8988T (cell line): ENCODE data around the gene PTPN6.
A peak's percentile ranks its signal among the peaks of the same experiment; 100 is the strongest.

ENCODE experiments used
- DNase-seq: peaks from one replicate; pipeline ENCODE4 v3.0.0; 2011

The PTPN6 gene

DNA sequence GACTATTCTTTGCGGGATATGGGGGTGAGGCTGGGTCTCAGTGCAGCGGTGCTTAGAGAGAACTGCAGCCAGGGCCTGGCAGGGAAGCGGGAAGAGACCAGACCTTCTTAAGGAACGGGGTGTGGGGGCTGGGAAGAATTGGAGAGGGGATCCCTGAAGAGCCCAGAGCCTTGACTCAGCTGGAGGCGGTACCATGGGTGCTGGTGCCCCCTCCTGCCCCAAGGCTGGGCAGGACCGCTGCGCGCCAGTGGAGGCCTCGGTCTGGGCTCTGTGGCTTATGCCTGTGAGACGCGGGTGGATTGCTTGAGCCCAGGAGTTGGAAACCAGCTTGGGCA is 8.9 kb upstream of the PTPN6 start:
- DNase-seq = no peak

DNA sequence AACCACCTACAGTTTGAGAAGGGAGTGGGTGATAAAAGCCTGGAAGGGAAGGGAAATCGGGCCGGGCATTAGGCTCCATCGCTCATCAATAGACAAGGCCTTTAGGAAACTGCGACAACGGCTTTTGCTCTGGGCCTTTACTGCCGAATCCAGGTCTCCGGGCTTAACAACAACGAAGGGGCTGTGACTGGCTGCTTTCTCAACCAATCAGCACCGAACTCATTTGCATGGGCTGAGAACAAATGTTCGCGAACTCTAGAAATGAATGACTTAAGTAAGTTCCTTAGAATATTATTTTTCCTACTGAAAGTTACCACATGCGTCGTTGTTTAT is 7.8 kb upstream of the PTPN6 start:
- DNase-seq = peak; percentile 78

DNA sequence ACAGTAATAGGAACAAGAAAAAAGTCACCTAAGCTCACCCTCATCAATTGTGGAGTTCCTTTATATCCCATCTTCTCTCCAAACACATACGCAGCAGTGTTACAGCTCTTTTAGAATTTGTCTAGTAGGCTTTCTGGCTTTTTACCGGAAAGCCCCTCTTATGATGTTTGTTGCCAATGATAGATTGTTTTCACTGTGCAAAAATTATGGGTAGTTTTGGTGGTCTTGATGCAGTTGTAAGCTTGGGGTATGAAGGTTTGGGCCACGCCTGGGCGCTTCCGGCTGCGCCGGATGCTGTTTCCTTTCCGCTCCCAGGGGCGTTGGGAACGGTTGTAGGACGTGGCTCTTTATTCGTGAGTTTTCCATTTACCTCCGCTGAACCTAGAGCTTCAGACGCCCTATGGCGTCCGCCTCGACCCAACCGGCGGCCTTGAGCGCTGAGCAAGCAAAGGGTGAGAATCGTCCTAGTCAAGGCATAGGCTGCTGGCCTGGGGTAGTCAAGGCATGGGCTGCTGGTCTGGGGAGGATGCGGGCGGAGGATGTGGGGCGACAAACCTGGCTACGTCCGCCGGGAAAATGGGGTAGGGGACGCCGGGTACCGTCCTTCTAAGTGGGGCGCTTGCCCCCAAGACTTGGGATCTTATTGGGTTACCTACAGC is 7.3 kb upstream of the PTPN6 start, which contains the start of the genes C12orf57 and RNU7-1:
Gene C12orf57, plus strand, starts transcription at position 301 of the 659 bp plus-strand sequence. Its CDS starts 100 bp downstream, at position 401.
Gene RNU7-1, plus strand, starts transcription at position 95 of the 659 bp plus-strand sequence.
- no peak for DNase-seq

DNA sequence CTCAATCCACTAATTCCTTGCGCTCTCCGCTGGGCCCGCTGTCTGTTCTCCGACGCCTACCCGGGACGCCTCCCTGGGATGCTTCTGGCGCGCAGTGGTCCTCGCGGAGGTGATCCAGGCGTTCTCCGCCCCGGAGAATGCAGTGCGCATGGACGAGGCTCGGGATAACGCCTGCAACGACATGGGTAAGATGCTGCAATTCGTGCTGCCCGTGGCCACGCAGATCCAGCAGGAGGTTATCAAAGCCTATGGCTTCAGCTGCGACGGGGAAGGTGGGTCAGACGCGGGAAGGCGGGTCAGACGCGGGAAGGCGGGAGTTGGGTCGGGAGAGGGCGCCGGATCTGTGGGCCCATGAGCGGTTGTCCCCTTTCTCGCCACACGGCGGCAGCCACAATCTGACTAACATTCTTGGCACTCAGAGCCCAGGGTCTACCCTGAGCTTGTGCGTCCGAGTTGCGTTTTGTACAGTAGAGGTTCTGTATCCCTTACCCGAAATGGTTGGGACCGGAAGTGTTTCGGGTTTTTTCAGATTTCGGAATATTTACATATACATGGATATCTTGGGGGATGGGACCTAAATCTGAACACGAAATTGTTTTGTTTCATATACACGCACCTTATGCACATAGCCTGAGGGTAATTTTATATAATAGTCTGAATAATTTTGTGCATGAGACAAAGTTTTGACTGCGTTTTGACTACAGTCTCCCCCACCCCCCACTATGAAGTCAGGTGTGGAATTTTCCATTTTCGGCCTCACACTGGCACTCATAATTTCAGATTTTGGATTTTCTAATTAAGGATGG is 6.6 kb upstream of the PTPN6 start:
- DNase-seq = no peak

DNA sequence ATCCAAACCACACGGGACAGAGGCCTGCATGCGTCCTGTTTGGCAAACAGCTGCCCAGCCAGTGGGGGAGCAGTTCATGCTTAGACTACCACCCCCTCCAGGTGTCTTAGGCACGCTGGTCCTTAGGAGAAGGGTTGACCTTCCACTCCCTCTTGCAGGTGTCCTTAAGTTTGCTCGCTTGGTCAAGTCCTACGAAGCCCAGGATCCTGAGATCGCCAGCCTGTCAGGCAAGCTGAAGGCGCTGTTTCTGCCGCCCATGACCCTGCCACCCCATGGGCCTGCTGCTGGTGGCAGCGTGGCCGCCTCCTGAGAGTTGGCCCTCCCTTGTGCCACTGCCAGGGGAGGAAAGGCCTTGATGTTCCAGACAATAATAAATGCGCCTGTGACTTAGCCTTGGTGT is 5.5 kb upstream of the PTPN6 start:
- DNase-seq = no peak

DNA sequence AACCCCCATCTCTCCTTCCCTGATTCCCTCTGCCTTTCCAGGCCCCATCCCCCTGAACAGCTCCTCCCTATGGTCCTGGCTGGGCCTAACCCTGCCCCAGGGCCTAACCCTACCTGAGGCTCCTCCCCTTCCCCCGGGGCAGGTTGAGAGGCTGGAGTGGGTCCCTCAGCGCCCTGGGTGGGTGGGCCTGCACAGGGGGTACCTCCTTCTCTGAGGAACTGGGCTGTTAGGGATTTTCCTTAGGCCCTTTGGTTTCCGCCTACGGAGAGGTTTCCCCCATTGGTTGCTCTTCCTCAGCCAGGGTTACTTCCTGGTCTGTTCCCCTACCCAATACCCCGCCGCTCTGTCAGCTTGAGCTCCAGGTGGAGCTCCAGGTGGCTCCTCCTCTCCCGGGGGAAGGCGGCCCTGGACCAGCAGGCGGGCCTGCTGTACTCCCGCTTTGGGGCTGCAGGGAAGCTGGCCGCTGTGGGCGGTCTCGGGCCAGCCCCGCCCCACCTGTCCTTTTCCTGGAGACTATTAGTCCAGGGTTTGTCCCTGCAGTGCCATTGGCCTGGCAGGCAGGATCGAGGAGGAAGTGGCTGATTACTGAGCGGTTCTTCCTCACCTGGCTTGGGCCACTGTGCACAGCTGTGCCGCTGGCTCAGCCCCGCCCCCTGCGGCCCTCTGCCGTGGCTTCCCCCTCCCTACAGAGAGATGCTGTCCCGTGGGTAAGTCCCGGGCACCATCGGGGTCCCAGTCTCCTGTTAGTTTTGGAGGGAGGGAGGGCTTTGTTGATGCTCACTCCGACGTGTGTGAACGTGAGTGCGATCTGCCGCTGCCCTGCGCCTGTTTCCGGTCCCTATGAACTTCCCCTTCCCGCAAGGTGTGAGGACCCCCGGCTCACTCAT is 4.9 kb upstream of the PTPN6 start:
- peak; percentile 73 for DNase-seq

DNA sequence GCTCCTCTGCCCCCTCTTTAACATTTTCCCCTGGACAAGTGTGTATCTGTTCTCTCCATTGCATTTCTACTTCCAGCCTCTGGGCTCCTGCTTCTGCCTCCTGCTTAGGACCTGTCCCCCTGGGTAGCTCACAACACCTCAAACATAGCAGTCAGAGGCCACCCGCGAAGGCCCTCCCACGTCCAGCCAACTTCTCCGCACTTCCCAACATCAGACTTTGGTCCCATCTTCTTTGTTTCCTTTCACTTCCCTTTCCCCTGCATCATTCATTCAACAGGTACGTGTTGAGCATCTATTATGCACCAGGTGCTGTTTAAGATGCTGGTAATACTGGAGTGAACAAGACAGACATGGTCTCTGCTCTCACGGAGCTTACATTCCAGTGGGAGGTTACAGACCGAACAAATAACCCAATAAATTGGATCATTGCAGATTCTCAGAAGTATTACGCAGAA is 4.2 kb upstream of the PTPN6 start:
- no peak for DNase-seq

DNA sequence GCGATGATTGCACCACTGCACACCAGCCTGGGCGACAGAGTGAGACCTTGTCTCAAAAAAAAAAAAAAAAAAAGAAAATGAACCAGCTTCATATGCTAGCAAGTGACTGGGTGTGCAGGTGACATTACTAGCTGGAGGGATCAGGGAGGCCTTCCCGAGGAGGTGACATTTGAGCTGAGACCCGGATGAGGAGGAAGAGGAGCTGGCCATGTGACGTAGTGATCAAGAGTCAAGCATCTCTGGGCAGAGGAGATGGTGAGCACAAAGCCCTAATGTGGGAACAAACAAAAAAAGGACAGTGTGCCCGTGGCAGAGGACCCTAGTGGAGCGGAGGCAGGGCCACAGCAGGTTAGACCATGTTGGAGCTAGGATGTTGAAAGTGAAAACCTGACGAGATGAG is 3.5 kb upstream of the PTPN6 start:
- DNase-seq = no peak

DNA sequence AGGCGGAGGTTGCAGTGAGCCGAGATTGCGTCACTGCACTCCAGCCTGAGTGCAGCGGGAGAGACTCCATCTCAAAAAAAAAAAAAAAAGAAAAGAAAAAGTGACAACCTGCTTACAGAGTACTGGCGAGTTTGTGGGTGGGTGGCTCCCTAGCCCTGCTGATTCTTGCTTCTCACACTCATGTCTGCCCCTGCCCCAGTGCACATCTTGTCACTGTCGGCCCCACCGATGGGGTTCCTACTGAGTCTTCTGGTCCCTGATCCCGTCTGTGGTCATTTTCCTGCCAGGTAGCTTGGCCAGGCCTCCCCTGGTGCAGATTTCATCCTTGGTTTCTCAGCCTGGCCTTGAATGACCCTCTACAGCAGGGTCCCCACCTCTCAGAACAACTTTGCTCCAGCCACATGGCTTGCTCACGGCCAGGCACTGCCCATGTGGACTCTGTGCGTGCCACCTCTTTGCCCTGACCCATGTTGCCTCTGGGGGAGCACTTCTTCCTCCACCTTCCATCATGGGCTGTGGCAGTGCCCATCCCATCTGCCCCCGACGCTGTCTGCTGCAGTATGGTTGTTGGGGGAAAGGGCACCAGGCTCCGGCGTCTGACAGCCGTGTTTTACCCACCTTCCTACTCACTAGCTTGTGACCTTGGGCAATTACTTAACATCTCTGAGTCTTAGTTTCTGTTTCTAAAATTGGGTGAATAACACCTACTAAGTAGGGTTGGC is 2.1 kb upstream of the PTPN6 start:
- DNase-seq = no peak

DNA sequence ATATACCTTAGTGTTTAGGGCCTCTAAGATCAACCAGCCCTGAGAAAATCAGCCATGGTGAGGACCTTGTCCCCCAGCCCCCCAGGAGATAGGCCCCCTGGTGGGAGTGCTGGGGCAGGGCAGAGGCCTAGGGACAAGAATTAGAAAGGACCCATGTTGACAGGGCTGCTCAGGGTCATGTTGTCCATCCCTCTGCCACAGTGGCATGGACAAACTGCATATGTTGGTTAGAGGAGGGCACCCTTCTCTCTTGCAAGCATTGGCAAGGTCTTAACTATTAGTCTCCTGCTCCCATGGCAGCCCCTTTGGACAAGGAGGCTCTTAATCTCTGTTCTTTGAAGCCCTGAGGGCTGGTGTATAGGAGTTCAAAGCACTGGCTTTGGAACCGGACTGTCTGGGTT is 755 bp upstream of the PTPN6 start:
- DNase-seq = no peak

DNA sequence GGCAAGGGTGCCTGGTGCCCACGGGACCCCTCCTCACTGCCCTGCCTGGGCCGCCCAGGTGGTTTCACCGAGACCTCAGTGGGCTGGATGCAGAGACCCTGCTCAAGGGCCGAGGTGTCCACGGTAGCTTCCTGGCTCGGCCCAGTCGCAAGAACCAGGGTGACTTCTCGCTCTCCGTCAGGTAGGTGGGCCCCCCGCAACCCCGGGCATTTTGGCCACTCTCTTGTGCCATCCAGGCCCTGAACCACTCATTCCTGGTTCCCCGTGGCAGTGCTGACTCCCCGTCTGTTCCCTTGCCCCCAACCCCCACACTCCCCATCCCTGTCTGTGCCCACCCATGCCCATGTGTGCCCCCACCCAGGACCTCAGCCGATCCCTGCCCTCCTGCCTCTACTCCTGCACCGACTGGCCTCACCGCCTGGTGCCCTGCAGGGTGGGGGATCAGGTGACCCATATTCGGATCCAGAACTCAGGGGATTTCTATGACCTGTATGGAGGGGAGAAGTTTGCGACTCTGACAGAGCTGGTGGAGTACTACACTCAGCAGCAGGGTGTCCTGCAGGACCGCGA is 480 bp downstream of the PTPN6 start:
- no peak for DNase-seq

DNA sequence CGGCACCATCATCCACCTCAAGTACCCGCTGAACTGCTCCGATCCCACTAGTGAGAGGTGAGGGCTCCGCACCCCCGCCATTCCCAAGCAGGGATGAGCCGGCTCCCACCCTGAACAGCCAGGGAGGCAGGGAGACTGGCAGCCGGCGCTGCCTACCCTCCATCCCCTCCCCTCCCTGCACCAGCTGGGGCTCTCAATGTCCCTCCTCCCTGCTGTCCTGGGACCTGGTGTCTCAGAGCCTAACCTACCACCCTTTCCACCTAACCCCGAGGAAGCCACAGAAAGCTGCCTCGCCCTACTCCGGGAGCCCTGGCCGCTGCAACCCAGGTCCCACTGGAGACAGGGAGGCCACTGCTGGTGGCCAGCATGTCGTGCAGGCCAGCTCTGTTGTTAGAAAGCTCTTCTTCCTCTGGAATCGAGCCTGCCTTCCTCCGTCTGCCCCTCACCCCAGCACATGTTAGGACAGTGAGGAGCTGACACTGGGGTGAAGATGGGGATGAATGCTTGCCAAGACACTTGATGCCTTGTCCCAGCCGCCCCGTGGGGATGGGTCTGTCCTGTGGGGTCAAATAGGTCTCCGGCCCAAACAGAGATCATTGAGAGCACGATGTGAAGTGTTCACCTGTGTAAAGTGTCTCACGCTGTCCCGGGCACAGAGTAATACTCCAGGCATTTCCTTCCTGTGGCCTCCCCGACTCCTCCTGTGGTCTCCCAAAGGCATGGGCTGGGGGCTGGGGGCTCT is 1.1 kb downstream of the PTPN6 start:
- DNase-seq = no peak

DNA sequence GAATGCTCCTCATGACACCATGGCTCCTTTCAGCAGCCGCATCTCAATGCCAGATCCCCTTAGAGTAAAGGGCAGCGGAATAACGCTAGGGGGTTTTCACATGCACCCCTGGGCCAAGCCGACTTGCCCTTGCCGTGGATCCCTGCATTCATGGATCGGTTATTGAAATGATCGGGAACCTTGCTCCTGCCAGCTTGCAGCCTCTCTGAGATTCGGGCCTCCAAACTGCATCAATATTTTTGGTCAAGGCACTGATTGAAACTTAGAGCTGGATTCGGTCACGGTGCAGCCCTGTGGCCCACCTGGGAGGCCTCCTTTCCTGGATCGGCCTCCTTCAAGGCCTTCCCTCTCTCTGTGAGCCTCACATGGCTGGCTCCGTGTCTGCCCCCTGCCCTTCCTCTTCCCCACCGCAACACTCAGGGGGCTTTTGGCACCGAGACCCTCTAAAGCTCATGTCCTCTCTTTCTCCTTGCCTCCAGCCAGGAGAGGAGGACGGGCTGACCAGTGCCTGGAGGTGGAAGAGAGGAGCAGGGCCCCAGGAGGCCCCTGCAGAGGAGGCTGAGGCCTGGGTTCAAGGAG is 1.8 kb downstream of the PTPN6 start:
- no peak for DNase-seq

DNA sequence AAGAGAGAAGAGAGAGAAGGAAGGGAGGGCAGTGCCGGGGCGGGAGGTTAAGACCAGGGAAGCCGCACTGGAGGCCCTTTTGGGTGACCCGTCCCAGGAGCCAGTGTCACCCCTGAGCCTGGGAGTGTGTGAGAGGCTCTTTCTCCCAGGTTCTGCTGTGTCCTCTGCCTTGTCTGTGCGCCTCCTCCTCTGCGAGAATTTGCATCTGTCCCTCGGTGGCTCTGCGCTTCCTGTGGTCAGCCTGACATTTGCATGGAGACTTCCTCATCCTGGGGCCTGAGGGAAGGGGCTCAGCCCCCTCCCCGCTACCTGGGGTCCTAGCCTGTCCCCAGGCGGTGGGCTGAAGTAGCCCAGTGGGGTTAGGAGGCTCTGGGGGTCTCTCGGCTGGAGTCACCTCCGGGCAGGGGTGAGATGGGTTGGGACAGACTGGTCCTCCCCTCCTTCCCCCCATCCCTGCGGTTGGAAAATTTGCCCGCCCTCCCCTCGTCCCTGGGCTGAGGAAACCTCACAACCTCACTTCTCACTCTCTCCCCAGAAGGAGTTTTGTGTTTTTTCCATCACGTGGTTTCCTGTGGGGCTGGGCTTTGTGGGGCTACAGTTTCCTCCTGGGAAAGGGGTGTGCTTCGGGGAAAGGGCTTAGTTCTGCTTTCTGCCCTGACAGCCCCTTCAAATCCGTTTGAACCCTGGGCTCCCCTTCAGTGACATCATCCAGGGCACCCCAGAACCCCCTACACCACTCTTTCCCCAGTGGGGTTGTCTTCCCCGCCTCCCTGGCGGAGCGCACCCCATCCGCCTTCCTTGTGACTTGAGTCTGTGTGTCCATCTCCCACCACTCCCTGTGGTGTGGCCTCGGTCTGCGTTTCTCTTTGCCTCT is 2.5 kb downstream of the PTPN6 start:
- no peak for DNase-seq

DNA sequence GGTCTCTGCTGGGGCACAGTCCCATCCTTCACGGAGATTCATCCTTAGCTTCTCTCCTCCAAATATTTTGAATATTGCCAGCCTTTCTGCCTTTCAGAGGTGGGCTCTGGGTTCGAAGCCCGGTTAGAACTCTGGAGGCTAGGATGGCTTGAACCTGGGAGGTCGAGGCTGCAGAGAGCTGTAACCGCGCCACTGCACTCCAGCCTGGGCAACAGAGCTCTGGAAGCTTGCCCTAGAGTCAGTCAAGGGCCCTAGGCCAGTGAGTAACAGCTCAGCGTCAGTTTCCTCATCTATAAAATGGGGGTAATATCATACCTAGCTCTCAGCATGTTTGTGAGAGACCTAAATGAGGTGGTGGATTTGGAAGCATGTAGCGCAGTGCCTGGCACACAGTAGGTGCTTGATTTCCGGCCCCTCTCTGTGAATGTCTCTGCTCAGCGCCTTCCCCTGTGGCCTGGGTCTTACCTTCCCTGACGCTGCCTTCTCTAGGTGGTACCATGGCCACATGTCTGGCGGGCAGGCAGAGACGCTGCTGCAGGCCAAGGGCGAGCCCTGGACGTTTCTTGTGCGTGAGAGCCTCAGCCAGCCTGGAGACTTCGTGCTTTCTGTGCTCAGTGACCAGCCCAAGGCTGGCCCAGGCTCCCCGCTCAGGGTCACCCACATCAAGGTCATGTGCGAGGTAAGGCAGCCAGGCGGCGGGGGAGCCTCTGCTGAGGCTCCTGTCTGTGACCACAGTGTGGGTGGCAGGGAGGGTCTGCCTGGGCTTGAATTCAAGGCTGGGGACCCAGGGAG is 3.4 kb downstream of the PTPN6 start:
- DNase-seq = no peak

DNA sequence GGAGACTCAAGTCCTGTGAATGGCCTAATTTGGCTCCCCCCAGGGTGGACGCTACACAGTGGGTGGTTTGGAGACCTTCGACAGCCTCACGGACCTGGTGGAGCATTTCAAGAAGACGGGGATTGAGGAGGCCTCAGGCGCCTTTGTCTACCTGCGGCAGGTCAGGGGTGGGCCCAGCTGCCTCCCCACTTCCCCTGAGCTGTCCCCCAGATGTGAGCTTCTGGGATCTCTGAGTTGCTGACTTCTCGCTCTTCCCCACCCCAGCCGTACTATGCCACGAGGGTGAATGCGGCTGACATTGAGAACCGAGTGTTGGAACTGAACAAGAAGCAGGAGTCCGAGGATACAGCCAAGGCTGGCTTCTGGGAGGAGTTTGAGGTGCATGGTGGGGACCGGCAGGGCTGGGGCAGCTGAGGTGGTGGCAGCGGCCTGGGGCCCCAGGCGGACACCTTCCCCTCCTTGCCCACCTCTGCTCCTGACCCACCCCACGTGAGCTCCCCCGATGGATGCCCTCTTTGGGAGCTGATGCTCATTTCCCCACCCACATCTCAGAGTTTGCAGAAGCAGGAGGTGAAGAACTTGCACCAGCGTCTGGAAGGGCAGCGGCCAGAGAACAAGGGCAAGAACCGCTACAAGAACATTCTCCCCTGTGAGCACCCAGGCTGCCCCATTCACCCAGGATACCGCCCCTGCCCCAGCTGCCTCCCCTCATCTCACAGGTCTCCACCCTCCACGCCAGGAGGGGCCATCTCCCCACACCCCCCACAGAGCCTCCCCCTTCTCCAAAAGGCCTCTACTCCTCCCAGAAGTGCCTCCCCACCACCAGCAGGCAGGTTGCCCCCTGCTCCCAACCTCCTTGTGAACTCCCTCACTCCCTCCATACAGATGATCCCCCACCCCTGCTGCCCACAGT is 4.2 kb downstream of the PTPN6 start:
- DNase-seq = no peak

DNA sequence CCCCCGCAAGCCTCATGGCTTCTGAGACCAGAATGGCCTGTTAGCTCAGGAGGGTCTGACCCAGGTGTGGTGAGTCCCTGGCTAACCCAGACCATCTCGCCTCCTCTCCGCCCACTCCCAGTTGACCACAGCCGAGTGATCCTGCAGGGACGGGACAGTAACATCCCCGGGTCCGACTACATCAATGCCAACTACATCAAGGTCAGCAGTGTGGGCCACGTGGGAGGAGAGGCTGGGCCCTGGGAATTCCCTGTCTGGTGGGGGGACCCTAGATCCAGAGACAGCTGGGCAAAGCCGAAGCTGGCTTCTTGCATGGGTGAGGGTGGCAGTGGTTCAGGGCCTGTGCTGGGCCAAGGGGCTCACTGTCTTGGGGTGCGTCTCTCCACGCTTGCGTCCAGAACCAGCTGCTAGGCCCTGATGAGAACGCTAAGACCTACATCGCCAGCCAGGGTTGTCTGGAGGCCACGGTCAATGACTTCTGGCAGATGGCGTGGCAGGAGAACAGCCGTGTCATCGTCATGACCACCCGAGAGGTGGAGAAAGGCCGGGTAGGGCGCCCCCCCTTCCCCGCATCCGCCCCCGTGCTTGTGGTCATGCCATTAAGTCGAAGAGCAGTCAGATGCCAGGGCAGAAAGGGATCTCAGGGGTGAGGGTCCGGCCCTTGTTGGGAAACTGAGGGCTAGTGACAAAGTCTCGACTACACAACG is 5.0 kb downstream of the PTPN6 start:
- no peak for DNase-seq
